Activated CD4-positive, CD25-positive, alpha-beta regulatory T cell treated with anti-CD3 and anti-CD28 coated beads, Interleukin-2, amount 50 U/mL, for 72 hours (primary cell): ENCODE data around the gene CCNA1.

Source experiments
- DNase-seq: peaks from one replicate; pipeline ENCODE4 v3.0.0; 2021

Gene CCNA1

DNA sequence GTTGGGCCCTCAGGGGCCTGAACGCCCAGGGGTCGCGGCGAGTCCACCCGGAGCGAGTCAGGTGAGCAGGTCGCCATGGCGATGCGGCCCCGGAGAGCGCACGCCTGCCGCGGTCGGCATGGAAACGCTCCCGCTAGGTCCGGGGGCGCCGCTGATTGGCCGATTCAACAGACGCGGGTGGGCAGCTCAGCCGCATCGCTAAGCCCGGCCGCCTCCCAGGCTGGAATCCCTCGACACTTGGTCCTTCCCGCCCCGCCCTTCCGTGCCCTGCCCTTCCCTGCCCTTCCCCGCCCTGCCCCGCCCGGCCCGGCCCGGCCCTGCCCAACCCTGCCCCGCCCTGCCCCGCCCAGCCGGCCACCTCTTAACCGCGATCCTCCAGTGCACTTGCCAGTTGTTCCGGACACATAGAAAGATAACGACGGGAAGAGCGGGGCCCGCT, at the start of gene CCNA1:
CCNA1 (plus strand) TSS at position 390 of the 439 bp plus-strand sequence. CDS start 562 bp downstream, outside the sequence.
- DNase-seq, result no peak

DNA sequence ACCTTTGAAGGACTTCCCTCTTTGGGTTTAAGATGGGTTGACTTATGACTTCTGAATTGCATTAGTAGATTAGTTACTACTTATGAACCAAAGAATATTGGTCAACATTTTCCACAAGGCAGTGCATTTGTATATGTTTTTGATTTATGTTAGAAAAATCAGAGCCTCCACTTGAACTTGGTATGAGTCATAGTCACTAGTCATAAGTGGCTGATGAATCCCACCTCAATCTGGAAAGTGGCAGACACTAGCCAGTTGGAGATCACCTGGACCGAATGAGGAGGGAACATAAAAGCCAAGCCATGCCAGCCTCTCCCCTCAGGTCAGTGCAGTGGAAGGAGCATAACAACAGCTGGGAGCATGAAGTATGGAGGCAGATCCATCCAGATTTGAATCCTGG, 46.8 kb upstream of the CCNA1 start:
- no peak for DNase-seq

- DNase-seq, result no peak
These were observed 37.0 kb upstream of the CCNA1 start for GRCh38 chr13:36395280-36395679.

DNA sequence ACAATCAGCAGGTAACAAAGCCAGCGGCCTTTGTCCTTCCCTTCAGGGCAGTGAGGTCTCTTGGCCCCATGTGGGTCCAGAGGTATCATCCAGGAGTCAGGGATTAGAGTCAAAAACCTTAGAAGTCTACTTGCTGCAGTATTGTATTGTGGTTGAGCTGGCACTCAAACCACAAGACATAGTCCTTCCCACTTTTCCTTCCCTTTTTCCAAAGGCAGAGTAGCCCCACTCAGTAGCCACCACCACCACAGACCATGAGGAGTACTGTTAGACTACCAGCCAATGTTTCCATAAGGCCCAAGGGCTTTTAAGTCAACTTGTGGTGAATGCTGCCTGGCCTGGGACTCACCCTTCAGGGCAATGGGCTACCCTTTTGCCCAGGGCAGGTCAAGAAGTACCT, 27.1 kb upstream of the CCNA1 start:
- no peak for DNase-seq

DNA sequence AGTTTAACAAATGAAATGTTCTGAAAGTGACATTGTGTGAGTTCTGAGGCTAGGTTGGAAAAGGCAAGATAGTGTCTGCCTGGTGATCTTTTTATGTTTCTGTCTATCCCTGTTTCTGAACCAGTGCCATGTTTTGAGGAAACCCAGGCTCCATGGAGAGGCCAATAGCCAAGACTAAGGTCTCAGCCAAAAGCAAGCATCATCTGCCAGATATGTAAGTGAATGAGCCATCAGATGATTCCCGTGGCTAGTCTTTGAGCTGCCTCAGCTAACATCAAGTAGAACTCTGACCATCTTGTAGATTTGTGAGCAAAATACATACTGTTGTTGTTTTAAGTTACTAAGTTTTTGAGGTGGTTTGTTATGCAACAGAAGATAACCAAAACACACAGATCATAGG, 19.6 kb upstream of the CCNA1 start:
- DNase-seq, result no peak

GRCh38 chr13:36413161-36413560, 19.1 kb upstream of the CCNA1 start:
- no peak for DNase-seq

GRCh38 chr13:36414461-36414860, 17.8 kb upstream of the CCNA1 start:
- DNase-seq, result no peak

GRCh38 chr13:36417331-36417730, 15.0 kb upstream of the CCNA1 start:
- DNase-seq, result no peak

- no peak for DNase-seq
These were observed 14.1 kb upstream of the CCNA1 start for GRCh38 chr13:36418022-36418805.

GRCh38 chr13:36420437-36420891, 11.8 kb upstream of the CCNA1 start:
- DNase-seq, result peak; percentile 54

DNA sequence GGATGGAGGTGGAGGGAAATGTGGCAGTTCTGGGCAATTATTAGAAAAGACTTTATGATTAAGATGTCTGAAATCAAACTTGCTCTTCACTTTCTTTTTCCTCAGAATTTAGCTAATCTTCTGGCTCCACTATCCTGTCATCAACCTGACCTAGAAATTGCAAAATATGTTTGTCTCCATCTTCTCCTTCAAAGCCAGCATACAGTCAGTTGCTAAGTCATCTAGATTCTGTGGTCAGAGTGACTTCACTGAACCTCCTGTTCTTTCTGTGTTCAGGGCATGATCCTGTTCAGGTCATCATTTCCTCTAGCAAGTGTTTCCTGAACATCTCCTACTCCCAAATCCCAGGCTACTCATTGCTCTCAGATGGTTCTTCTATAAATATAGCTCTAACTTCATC, 10.8 kb upstream of the CCNA1 start:
- no peak for DNase-seq

GRCh38 chr13:36428086-36428485, 4.2 kb upstream of the CCNA1 start:
- no peak for DNase-seq

DNA sequence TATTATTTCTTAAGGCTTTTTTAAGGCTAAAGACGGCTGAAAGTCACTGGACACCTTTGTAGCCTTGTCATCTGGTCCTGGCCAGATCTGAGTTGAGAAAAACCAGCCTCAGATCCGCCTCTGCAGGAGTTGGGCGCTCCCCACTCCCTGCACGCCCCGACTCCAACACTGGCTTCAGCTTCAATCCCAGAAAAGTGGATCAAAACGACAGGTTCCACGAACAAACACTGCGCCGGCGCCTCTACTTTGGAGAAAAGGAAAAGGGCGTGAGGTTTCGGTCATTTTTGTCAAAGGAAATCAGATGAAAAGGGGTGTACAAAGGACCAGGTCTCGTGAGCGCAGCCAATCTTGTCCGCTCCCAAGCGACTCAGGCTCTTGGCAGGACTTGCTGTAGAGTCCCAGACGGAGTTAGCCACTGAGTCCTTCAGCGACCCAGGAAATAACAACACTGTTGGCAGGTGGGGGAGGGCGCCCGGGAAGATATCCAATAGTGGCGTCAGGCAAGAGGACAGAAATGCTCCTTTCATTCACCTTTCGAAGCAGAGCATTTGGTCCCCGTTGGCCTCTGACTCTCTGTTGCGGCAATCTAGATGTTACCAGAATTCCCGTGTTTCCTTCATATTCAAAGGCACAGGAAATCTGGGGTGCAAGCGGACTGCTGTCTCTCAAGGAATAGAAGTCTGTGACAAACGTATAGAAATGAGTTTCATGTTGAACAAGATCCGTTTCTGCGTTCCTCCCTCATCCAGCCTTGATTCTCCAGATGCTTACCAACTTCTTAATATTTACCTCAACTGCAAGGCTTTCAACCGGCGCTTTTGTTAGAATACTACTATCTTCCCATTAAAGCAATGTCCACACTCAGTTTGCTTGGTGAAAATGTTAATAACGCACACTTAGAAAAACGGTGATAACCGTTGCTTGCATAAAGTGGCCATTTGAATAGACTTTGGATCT, 1.8 kb upstream of the CCNA1 start:
- no peak for DNase-seq

DNA sequence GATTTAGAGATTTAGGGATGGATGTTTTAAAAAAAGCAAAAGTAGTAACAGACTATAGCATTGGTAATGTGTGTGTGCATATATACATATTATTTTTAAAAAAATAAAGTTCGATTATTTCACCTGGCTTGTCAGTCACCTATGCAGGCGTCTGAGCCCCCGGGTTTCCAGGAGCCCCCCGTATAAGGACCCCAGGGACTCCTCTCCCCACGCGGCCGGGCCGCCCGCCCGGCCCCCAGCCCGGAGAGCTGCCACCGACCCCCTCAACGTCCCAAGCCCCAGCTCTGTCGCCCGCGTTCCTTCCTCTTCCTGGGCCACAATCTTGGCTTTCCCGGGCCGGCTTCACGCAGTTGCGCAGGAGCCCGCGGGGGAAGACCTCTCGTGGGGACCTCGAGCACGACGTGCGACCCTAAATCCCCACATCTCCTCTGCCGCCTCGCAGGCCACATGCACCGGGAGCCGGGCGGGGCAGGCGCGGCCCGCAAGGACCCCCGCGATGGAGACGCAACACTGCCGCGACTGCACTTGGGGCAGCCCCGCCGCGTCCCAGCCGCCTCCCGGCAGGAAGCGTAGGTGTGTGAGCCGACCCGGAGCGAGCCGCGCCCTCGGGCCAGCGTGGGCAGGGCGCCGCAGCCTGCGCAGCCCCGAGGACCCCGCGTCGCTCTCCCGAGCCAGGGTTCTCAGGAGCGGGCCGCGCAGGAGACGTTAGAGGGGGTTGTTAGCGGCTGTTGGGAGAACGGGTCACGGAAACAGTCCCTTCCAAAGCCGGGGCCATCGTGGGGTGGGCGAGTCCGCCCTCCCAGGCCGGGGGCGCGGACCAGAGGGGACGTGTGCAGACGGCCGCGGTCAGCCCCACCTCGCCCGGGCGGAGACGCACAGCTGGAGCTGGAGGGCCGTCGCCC, 840 bp upstream of the CCNA1 start:
- DNase-seq, result no peak

DNA sequence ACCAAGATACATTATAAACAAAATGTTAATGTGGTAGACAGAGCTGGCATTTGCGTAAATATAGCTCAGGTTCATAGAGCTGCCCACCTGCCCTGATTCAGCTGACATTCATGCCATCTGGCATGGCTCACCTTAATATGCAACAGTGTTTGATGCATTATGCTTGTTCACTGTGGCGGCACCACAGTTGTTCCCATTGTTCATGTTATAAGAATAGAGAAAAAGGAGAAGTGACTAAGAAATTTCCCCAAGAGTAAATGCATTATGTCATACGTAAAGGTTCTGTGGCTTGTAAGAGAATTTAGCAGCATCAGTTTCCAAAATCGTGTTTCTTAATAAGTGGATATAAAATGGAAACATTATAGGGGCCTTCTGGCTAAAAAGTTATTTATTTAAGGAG, 4.5 kb downstream of the CCNA1 start:
- no peak for DNase-seq

- no peak for DNase-seq
These were observed 6.5 kb downstream of the CCNA1 start for GRCh38 chr13:36438594-36439483.

DNA sequence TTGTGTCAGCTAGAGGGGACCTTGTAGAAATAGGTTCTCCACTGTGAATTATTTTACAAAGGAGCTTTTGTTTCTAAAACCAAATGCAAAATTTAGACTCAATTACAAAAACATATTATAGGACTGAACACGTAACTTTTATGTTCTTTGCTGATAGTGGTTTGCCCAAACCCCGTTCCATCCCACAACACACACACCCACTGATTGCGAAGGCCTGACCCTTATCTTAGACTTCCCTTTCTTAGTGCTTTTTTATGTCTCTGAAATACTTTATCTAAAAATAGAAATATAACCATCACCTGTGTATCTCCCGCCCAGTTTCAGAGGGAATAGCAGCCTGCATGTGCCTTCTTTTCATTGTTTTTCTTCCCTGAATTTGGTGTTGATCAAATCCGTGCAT, 13.0 kb downstream of the CCNA1 start:
- DNase-seq, result no peak

DNA sequence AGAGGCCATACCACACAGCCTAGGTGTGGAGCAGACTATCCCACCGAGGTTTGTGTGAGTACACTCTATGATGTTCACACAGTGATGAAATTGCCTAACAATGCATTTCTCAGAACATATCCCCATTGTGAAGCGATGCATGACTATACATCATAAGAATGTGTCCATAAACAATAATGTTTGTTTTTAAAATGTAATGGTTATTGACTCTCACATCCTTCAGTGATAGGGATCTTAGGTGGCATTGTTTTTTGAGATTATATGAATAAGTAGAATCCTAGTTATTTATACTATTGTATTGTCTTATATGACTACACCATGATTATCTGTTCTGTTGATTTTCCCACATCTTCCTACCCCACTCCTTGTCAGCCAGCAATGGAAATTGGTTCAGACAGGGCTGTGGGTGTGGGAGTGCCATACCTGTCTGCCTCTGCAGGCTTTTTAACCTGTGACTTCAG, 13.6 kb downstream of the CCNA1 start:
- DNase-seq, result no peak

DNA sequence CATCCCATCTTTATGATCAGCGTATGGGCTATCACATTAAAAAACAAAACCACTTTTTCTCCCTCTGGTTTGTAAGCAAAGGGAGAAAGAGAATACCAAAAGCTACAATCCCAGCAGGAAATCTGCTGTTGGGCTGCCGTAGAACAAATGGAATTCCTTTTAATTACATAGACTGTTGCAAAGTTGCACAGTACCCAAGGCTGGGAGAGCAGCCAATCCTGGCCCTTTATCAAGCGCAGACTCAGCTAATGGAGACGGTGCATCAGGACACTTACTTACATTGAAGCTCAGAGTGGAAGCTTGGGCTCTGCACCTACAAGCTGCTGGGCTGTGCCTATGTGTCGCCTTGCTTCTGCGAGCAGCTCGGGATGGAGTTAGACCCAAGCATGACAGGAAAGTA, 15.2 kb downstream of the CCNA1 start:
- no peak for DNase-seq

DNA sequence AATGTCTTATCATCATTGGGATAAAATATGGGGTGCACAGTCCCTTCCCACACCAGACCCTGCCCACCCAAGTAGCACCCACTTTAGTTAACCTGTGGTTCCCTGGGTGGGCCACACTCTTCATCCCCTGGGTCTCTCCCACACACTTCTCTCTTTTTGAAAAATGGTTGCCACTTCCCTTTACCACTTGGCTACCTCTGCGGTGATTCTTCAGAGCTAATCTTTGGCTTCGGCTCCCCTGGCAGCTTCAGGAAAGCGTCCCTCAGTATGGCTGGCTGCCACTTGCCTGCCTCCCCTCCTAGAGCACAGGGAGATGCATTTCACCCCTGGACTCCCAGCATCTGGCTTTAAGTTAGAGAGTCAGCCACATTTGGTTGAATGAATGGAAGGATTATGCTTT, 18.2 kb downstream of the CCNA1 start:
- DNase-seq, result no peak

DNA sequence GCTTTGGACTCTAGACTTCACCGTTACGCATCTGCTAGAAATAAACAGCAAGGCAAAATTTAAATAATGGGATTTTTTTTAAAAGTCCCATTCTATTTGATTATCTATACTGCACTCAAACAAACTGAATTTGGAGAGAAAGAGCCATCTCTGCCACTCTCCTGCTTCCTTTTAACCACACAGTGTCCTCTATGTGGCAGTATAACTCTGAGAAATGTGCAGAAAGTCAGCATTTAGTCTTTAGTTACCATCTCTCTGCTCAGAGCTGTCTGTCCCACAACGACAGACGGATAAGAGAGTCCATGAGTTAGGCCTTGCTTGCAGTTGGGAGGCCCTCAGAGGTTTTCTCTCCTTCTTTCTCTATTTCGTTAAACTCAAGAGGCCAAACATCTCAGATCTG, 21.2 kb downstream of the CCNA1 start:
- DNase-seq, result no peak

- DNase-seq, result no peak
These were observed 21.8 kb downstream of the CCNA1 start for GRCh38 chr13:36454121-36454520.
